ENCODE results near the gene SYT3.
"Not testable (repeated sequence)": the region's sequence is repeated elsewhere in the genome, so short reads cannot be mapped to it uniquely, and the experiment has no call there.

SYT3 gene

GRCh38 chr19:50636317-50637085 lies 3.2 kb downstream of the SYT3 start:
- DNase-seq (ENCODE audit: low read depth): no peak

GRCh38 chr19:50633973-50634372 lies 5.7 kb downstream of the SYT3 start:
- DNase-seq (ENCODE audit: low read depth): no peak

GRCh38 chr19:50633359-50633758 lies 6.3 kb downstream of the SYT3 start:
- DNase-seq (ENCODE audit: low read depth): no peak

- no peak for DNase-seq (ENCODE audit: low read depth)
Measured at GRCh38 chr19:50632151-50632835, 7.4 kb downstream of the SYT3 start.

GRCh38 chr19:50629801-50630200 lies 9.9 kb downstream of the SYT3 start:
- DNase-seq (ENCODE audit: low read depth): no peak

- DNase-seq (ENCODE audit: low read depth): no peak
Measured at GRCh38 chr19:50629194-50629593, 10.5 kb downstream of the SYT3 start.

- DNase-seq (ENCODE audit: low read depth): no peak
Measured at GRCh38 chr19:50628551-50628950, 11.1 kb downstream of the SYT3 start.

- DNase-seq (ENCODE audit: low read depth): no peak
Measured at GRCh38 chr19:50628146-50628545, 11.5 kb downstream of the SYT3 start.

- DNase-seq (ENCODE audit: low read depth): no peak
Measured at GRCh38 chr19:50626795-50627194, 12.9 kb downstream of the SYT3 start.

- DNase-seq (ENCODE audit: low read depth): no peak
Measured at GRCh38 chr19:50626011-50626410, 13.7 kb downstream of the SYT3 start.

- DNase-seq (ENCODE audit: low read depth): no peak
Measured at GRCh38 chr19:50624949-50625600, 14.6 kb downstream of the SYT3 start.

GRCh38 chr19:50620394-50620906 lies 19.2 kb downstream of the SYT3 start:
- DNase-seq (ENCODE audit: low read depth): not testable (repeated sequence)

GRCh38 chr19:50619184-50619583 lies 20.5 kb downstream of the SYT3 start:
- not testable (repeated sequence) for DNase-seq (ENCODE audit: low read depth)

GRCh38 chr19:50618379-50618778 lies 21.3 kb downstream of the SYT3 start:
- DNase-seq (ENCODE audit: low read depth): not testable (repeated sequence)

GRCh38 chr19:50612504-50613404 lies 26.9 kb downstream of the SYT3 start:
- DNase-seq (ENCODE audit: low read depth): not testable (repeated sequence)

GRCh38 chr19:50607874-50608785 lies 31.6 kb downstream of the SYT3 start:
- DNase-seq (ENCODE audit: low read depth): peak; percentile 26

GRCh38 chr19:50607388-50607787 lies 32.3 kb downstream of the SYT3 start:
- DNase-seq (ENCODE audit: low read depth): no peak

GRCh38 chr19:50606059-50606836 lies 33.4 kb downstream of the SYT3 start:
- DNase-seq (ENCODE audit: low read depth): not testable (repeated sequence)

GRCh38 chr19:50604264-50605073 lies 35.2 kb downstream of the SYT3 start:
- not testable (repeated sequence) for DNase-seq (ENCODE audit: low read depth)

Data from stromal cell of bone marrow (primary cell).